NCI-H2227 (cell line): ENCODE measurements around the gene RGS17.
"Not testable (repeated sequence)": the region's sequence is repeated elsewhere in the genome, so short reads cannot be mapped to it uniquely, and the experiment has no call there.

Experiments used
- DNase-seq: peaks from one replicate; lab custom pipeline; 2025; ENCODE audit not compliant: unreplicated experiment; lab: John Stamatoyannopoulos, UW

Gene RGS17

GRCh38 chr6:153126218-153126617, 4.9 kb downstream of the RGS17 start:
- no peak for DNase-seq

- DNase-seq = no peak
These were observed 6.0 kb downstream of the RGS17 start for GRCh38 chr6:153125032-153125431.

GRCh38 chr6:153123801-153124200, 7.3 kb downstream of the RGS17 start:
- no peak for DNase-seq

GRCh38 chr6:153121311-153121710, 9.8 kb downstream of the RGS17 start:
- DNase-seq = no peak

- no peak for DNase-seq
These were observed 12.8 kb downstream of the RGS17 start for GRCh38 chr6:153117986-153118879.

- not testable (repeated sequence) for DNase-seq
These were observed 20.0 kb downstream of the RGS17 start for GRCh38 chr6:153111082-153111481.

GRCh38 chr6:153110612-153111011, 20.5 kb downstream of the RGS17 start:
- DNase-seq = not testable (repeated sequence)

- DNase-seq = no peak
These were observed 22.8 kb downstream of the RGS17 start for GRCh38 chr6:153108315-153108714.

GRCh38 chr6:153106021-153106420, 25.1 kb downstream of the RGS17 start:
- no peak for DNase-seq

GRCh38 chr6:153104220-153104619, 26.9 kb downstream of the RGS17 start:
- DNase-seq = no peak

- no peak for DNase-seq
These were observed 27.8 kb downstream of the RGS17 start for GRCh38 chr6:153103319-153103655.

- no peak for DNase-seq
These were observed 28.3 kb downstream of the RGS17 start for GRCh38 chr6:153102605-153103318.

- no peak for DNase-seq
These were observed 29.6 kb downstream of the RGS17 start for GRCh38 chr6:153101461-153101860.

GRCh38 chr6:153099636-153100035, 31.4 kb downstream of the RGS17 start:
- DNase-seq = no peak

- no peak for DNase-seq
These were observed 34.3 kb downstream of the RGS17 start for GRCh38 chr6:153096792-153097191.

GRCh38 chr6:153096031-153096430, 35.1 kb downstream of the RGS17 start:
- DNase-seq = no peak

- no peak for DNase-seq
These were observed 38.7 kb downstream of the RGS17 start for GRCh38 chr6:153092082-153093013.

- no peak for DNase-seq
These were observed 40.7 kb downstream of the RGS17 start for GRCh38 chr6:153090241-153090930.

GRCh38 chr6:153088796-153089195, 42.3 kb downstream of the RGS17 start:
- no peak for DNase-seq

GRCh38 chr6:153087436-153087835, 43.6 kb downstream of the RGS17 start:
- no peak for DNase-seq
